ENCODE results near the gene MED13.

Gene MED13

DNA sequence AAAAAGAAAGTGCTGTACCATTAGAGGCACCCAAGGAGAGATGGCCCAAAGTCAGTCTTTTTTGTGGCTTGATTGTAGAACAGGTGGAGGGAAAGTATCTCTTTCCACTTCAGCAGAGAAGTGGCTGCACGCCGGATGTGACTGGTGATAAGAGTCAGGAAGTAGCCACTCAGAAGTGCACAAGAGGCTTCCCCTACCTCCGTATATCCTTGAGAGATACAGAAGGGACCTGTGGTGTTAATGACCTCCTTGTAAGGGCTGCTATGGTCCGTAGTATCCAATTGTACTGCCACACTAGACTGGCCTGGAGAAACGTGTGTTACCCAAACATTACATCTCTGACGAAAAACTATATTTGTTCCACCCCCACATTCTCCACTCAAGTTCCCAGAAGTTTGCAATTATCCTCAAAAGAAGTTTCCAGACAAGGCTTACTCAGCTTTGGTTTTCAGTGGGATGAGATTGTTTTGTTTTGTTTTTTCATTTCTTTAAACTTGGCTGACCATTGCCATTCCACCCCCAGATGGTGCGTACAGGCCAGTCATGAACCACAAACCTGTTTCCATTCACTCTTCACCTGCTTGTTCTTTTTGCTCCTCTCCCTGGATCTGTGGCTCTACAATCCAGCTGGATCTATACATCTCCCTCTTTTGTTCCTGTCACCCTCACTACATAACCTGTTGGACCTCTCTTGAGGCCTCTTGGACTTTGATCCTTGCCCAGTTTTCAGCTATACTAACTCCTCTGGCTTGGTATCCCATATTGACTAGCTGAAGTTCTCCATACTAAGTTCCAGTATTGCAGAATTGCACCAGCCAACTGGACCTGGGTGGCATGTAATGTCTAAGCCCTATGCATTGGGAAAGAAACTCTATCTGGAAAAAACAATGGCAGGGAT, 20.7 kb upstream of the MED13 start:
- DNase-seq = peak; percentile 22

DNA sequence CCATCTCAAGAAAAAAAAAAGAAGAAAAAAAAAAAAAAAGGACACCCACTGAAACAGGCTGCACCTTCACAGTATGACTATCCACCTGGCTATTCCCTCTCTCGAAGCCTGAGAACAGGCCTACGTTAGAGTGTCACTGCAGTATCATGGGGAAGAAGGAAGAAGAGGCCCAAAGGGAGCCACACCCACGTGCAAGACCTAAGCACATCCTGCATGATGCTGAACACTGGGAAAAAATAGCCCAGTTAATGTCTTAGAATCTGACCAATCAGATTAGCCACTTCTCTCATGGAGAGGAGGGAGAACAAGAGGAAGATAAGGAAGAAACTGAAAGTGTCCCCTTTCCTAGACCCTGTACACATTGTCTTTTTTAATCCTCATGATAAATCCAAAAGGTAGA, 19.5 kb upstream of the MED13 start:
- peak; percentile 19 for DNase-seq

DNA sequence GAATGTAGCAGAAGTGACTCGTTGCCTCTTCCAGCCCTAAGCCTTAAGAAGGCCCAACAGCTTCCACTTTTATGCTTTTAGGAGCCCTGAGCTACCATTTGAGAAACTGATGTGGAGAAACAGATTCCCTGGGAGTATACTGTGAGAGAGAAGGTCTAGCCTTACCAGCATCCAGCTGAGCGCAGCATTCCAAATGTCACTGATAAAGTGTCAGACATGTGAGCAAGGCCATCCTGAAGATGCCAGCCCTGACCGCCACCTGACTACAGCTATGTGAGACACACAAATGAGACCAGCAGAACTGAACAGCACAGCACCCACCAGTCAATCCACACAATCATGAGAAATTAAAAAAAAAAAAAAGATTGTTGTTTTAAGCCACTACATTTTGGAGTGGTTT, 18.6 kb upstream of the MED13 start:
- no peak for DNase-seq

DNA sequence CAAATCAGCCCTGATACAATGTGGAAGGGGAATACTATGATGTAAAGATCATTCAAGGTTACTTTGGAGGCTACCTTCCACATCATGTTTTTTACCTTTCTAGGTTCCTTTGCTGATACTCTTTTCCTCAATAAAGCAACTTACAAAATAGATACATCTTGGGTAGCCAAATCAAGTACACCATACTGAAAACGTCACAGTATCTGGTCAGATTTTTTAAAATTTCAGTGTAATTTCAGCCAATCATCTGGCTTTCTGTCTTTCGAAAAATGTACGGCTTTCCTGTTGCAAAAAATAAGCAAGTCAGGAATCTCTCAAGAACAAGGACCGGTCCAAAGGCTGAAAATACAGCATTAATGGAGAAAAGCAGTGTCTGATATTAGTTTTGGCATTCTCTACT, 15.6 kb upstream of the MED13 start:
- DNase-seq = no peak

DNA sequence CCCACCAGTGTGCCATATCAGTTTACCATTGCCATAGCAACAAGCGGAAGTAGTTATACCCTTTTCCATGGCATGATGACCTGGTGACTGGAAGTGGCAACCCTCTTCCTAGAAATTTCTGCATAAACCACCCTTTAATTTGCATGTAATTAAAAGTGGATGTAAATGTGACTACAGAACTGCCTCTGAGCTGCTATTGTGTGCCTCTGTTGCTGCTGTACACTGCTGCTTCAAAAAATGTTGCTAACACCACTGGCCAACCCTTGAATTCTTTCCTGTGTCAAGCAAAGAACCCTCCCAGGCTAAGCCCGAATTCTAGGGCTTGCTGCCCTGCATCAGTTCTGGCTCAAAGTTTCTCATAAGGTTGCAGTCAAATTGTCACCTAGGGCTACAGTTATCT, 12.9 kb upstream of the MED13 start:
- peak; percentile 32 for DNase-seq

DNA sequence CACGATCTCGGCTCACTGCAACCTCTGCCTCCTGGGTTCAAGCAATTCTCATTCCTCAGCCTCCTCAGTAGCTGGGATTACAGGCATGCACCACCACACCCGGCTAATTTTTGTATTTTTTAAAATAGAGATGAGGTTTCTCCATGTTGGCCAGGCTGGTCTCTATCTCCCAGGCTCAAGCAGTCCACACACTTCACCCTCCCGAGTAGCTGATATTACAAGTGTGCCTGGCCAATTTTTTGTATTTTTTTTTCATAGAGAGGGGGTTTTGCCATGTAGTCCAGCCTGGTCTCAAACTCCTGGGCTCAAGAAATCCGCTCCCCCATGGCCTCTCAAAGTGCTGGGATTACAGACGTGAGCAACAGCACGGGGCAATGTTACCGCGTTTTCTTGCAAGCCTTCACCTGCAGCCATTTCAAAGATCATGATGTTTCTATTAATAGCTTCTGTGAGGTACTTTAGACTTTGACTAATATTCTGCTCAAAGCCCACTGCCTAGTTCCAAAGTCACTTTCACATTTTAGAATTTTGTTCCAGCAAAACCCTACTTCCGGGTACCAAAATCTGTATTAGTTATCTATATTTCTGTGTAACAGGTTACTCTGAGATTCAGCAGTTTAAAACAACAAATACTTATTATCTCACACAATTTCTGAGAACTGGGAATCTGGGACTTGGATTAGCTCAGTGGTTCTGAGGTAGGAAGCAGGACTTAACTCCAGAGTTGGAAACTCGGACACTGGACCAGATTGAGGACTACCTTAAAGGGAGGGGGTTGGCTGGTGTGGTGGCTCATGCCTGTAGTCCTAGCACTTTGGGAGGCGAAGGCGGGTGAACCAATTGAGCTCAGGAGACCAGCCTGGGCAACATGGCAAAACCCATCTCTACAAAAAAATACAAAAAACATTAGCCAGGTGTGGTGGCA, 12.0 kb upstream of the MED13 start:
- peak; percentile 19 for DNase-seq

DNA sequence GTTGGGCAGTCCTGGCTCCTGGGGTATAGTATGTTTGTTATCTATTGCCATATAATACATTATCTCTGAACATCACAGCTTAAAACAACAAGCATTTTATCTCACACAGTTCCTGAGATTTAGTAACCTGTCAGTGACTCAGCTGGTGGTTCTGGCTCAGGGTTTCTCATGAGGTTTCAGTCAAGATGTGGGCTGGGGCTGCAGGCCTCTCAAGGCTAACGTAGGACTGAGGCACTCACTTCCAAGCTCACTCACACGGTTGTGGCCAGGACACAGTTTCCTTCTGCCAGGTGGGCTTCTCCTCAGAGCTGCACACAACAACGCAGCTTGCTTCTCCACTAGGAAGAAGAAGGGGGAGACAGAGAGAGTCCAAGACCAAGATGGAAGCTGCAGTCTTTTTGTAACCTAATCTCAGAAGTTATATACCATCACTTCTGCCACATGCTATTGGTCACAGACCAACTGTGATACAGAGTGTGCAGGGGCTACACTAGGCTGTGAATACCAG, 10.3 kb upstream of the MED13 start:
- peak; percentile 46 for DNase-seq

DNA sequence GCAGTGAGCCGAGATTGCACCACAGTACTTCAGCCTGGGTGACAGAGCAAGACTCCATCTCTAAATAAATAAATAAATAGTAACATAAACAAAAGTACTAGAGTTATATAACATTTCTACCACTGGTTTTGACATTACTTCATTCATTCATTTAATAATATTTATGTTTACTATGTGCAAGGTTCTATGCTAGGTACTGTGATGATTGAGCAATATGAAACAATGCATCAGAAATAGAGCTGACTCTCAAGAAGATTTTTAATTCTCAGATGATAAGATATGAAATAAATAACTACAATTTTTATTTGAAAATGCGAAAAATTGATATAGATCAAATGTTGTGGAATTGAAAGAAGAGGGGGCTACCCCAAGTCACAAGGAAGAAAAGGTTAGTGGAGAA, 8.9 kb upstream of the MED13 start:
- no peak for DNase-seq

DNA sequence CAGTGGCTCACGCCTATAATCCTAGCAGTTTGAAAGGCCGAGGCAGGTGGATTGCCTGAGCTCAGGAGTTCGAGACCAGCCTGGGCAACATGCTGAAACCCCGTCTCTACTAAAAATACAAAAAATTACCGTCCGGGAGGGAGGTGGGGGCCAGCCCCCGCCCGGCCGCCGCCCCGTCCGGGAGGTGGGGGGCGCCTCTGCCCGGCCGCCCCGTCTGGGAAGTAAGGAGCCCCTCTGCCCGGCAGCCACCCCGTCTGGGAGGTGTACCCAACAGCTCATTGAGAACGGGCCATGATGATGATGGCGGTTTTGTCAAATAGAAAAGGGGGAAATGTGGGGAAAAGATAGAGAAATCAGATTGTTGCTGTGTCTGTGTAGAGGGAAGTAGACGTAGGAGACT, 7.8 kb upstream of the MED13 start:
- DNase-seq = peak; percentile 12

DNA sequence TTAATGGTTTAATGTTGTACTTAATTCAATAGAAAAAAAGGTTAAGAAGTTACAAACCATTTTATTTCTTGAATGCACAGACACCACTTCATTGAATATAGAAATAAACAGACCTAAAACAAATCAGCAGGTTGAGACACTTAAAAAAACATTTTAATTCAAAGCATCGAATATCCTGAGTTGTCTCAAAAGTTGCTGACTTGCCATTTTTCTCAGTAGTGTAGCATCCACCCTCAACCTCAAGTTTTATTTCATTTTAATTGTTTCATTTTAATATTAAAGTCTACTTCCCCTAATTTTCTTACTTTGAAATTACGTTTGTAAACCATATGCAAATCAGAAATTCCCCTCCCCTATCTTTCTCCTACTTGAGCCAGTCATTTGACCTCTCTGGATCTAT, 5.8 kb upstream of the MED13 start:
- DNase-seq = no peak

DNA sequence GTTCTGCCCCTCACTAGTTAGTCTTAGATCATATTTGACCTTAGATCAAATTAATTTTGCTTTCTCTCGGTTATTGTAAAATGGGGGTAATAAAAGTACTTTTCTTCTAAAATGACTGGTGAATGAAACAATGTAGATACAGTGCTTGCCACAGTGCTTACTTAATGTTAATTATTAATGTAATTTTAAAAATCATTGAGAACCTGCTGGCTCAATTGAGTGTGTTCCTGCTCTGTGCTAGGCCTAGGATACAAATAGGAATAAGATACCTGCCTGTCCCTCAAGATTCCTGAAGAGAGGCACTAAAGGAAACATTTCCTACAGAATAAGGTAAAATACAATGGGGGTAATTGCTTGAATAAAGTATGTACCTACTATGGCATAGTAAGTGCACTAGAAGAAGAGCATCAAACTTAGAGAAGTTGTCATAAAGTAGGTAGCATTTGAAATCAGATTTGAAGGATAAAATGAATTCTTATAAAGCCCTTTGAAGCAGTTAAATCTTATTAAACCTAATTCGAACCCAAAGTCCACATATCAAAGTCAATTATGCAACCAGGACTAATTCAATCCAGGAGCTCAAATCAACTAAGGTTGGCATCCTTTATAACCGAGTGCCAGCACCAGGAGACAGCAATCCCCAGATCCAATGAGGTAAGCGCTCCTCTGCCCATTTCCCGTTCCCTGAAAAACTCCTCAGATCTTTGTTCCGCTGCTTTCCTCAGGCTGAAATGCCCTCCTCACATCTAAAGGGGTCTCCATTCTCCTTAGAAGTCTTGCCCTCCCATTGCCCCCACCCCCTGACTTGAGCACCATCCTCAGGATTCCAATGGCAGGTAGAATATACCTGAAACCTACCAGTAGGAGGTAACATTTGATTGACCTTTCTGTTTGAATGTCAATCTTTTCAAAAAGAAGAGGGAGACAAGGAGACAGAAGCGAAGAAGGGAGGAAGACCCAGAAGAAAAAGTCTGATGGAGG, 2.4 kb upstream of the MED13 start:
- DNase-seq = no peak

DNA sequence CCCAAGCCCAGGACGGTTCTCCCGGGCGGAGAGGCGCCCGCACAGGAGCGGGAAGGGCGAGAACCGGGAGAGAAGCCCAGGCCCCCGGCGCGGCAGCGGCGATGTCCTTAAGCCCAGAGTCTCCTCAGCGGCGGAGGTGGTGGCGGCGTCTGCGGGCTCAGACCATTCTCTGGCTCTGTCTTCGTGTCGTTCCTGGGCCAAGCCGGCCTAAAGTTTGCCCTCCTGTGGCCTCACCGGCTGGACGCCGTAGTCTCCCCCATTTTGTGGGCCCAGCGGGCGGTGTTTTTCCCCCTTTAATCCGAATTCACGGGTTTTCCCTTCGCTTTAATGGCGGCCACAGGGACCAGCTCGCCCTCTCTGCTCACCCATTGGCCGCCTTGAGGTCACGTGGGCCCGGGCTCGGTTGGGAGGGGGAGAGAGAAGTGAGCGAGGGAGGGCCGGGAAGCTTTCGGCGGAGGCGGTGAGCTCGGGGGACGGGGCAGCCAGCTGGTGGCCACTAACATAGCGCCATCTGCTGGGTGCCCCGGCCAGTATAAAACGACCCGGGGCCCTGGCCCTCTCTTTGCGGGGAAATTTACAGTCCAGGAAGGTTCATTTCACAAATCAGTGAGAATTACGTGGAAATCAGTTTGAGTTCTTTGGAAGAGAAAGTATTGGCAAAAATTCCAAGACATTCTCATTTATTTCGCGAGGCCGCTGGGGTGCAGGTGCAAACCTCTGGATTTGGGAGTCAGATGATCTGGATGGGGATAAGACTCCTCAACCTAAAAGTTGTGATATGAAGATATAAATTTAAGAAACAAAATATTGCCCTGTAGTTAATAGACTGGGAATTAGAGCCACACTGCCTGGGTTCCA, 762 bp upstream of the MED13 start:
- DNase-seq = peak; percentile 100

DNA sequence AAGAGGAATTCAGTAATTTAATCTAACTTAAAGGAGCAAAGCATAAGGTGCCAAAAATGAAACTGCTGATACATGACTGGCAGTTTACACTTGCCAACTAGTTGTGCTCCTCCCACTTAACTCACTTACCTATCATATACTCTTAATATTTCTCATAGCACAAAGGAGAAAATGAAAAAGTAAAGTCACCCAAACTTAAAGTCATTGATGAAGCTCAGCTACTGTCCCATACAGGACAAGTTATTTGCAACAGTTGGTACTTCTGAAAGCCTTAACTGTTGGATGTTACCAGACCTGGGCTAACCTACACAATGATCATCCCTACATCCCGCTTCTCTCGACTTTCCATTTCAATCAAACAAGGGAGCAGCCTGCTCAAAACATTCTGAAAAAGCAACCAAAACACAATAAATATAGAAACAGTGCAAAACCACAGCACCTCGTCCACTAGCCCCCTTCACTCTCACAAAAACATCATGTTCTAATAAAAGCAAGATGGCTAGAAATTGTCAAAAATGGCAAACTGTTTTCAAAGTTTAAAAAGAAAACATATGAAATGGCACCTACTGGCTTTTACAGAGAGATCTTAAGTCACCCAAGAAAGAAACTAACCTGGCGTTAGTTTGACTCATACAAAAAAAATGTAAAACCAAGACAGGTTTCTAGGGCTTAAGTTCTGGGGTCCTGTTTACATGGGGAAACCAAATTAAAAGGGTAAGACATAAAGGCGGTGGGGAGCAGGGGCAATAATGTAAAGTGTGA, 868 bp downstream of the MED13 start:
- no peak for DNase-seq

DNA sequence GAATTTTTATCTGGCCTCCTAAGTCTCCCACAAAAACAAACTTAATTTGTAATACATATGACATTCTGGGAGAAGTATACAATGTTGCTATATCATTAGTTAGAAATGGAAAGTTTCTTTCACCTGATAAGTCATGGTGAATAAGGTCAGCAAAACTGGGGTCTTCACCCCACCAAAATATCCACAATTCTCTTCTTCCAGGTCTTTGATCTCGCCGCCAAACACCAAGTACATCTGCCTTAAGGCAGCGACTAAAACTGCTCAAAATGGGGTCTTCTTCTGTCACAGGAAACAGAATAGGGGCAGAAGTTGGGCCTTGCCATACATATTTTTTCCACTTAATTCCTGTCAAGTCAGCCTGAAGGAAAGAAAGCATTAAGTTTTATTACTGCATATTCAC, 2.1 kb downstream of the MED13 start:
- DNase-seq = no peak

DNA sequence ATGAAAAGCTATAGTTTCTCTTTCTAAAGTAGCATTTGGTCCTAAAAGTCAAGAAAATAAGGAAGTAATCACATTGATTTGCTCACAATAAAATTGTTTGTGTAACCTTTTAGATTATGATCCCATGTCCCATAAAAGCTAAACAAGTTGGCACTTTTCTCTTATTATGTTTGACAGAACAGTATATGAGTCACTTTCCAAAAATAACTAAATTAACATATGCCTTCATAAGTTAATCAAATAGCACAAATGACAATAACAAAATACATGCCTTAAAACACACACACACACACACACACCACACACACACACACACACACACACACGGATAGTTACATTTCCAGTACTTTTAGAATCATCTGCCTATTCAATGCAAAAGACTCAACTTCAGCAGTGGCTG, 2.8 kb downstream of the MED13 start:
- DNase-seq = no peak

DNA sequence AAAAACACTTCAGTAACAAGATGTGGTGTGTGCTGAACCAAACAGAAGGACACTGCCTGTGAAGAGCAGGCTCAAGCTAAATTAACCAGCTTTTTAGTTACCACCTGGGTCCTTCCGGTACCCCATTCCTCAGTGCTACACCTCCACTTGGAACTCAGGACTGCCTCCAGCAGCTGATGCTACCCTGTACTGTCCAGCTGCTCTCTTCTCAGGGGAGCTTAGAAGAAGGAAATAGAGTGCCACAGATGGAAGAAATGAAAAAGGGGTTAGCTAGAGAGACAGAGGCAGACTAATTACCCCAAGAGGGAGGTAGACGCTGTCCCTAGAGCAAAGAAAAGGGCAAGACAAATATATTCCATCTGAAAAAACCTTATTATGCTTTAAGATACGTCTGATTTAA, 5.7 kb downstream of the MED13 start:
- DNase-seq = no peak

DNA sequence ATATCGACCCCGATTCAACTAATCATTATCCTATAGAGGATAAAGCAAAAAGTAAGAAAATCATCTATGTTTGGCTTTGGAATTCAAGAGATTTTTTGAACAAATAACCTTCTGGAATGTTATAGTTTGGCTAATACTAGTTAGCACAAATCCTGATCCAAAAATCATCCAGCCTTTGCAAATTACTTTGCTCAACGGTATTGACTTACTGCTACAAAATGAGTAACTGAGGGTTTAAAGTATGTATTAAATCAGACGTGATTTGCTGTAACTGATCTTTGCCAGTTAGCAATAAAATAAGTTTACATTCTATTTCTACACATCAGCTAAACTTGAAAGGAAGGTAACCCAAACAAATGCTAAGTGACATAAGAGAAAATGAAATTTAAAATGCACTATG, 6.5 kb downstream of the MED13 start:
- DNase-seq = no peak

DNA sequence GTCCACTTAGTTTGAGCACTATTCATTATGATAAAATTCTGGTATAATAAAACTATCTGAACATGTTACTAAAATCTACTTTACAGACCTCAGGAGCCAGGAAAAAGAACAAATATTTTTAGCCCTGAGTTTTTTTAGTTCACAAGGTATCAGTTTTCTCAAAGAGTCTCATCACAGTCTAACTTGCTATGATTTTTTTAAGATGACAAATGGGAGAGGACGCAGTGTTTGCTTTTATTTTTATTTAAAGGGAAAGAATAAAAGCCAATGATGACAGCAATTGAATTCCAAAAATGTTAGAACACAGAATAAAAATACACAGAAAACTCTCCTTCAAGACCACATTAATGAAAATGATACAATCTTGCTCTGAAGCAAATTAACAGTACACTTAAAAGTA, 7.4 kb downstream of the MED13 start:
- no peak for DNase-seq

DNA sequence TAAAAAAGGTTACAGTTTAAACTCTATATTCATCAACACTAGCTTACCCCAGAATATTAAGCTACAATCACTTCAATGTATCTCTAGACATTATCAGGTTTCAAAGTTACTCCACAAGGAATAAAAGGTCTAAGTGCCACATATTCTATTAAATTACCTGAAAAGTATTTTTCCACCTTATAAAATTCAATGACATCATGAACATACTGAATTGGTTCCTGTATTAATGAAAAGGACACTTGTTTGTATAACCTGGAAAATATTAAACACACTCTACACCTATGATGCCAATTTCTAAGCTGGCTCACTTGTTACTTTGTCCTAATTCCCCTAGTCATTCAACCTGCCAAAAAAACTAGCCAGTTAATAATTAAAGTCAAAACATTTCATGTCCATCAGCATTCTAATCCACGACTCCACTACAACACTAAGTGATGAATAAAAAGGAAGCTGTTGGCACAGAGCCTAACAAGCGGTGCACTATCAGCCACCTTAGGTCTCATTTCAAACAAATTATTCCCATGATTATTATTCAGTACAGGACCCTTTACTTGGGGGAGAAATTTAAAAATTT, 12.2 kb downstream of the MED13 start:
- DNase-seq = no peak

DNA sequence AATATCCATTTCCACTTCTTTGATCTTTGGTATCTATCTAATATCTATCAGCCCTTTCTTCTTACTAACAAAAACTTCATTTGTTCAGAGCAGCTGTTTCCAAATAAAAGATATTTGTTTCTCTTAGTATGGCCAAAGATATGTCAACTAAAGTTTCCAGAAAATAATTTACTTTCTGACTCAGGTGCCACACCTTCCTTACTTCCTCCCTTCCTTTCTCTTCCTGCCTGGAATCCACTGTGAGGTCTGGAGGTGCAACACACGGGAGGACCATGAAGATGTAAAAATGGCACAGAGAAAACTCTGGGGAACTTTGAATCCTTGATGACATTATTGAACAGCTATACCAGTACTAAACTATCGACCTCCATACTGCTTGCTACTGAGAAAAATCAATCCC, 14.0 kb downstream of the MED13 start:
- DNase-seq = no peak
